Measurements from ENCODE around the gene PLA2G4C.

PLA2G4C gene

GRCh38 chr19:48000846-48001245 lies 109.8 kb downstream of the PLA2G4C start:
- TF ChIP-seq, protein P1, sequence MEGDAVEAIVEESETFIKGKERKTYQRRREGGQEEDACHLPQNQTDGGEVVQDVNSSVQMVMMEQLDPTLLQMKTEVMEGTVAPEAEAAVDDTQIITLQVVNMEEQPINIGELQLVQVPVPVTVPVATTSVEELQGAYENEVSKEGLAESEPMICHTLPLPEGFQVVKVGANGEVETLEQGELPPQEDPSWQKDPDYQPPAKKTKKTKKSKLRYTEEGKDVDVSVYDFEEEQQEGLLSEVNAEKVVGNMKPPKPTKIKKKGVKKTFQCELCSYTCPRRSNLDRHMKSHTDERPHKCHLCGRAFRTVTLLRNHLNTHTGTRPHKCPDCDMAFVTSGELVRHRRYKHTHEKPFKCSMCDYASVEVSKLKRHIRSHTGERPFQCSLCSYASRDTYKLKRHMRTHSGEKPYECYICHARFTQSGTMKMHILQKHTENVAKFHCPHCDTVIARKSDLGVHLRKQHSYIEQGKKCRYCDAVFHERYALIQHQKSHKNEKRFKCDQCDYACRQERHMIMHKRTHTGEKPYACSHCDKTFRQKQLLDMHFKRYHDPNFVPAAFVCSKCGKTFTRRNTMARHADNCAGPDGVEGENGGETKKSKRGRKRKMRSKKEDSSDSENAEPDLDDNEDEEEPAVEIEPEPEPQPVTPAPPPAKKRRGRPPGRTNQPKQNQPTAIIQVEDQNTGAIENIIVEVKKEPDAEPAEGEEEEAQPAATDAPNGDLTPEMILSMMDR (IDR thresholded peaks at IDR 0.05; ENCODE audit: insufficient read depth, low read length, poor library complexity, severe bottlenecking), result no peak
- no peak for TF ChIP-seq EZH2phosphoT487 (conservative IDR thresholded peaks at IDR 0.05; ENCODE audit: low read length)
- no peaks in the 10 kb centered on the region for H3F3A ChIP-seq (ENCODE audit: insufficient read depth)
- H3K79me2 ChIP-seq (ENCODE audit: insufficient read depth, low read length), result no peaks in the 10 kb centered on the region
- H3K27ac ChIP-seq (ENCODE audit: low read depth, low read length), result no peak overlapping the region
- H2AFZ ChIP-seq (ENCODE audit: low read depth, low read length, severe bottlenecking), result no peak overlapping the region
- no peaks in the 10 kb centered on the region for H3K27me3 ChIP-seq (ENCODE audit: low read length)
- H3K9ac ChIP-seq (ENCODE audit: low read length), result no peak overlapping the region
- H3K9me2 ChIP-seq (replicated peaks; ENCODE audit: insufficient read depth, low read length), result no peaks in the 10 kb centered on the region
- no peaks in the 10 kb centered on the region for H4K20me1 ChIP-seq (ENCODE audit: low read depth, low read length)
- H3K4me2 ChIP-seq (ENCODE audit: low read depth, low read length, poor library complexity, severe bottlenecking), result no peak overlapping the region
- no peaks in the 10 kb centered on the region for H3K9me3 ChIP-seq (ENCODE audit: insufficient read depth, low read length)
- H3K4me3 ChIP-seq (ENCODE audit: insufficient read depth, low read length, poor library complexity, severe bottlenecking), result no peak overlapping the region
- no peaks in the 10 kb centered on the region for H3K36me3 ChIP-seq (ENCODE audit: low read length)

- H3K27me3 ChIP-seq (ENCODE audit: low read length), result no peaks in the 10 kb centered on the region
- no peak overlapping the region for H2AFZ ChIP-seq (ENCODE audit: low read depth, low read length, severe bottlenecking)
- H3K9ac ChIP-seq (ENCODE audit: low read length), result no peak overlapping the region
- H4K20me1 ChIP-seq (ENCODE audit: low read depth, low read length), result no peaks in the 10 kb centered on the region
- H3F3A ChIP-seq (ENCODE audit: insufficient read depth), result no peaks in the 10 kb centered on the region
- H3K36me3 ChIP-seq (ENCODE audit: low read length), result no peaks in the 10 kb centered on the region
- no peak overlapping the region for H3K4me3 ChIP-seq (ENCODE audit: insufficient read depth, low read length, poor library complexity, severe bottlenecking)
- no peaks in the 10 kb centered on the region for H3K9me3 ChIP-seq (ENCODE audit: insufficient read depth, low read length)
- H3K4me2 ChIP-seq (ENCODE audit: low read depth, low read length, poor library complexity, severe bottlenecking), result no peak overlapping the region
- H3K27ac ChIP-seq (ENCODE audit: low read depth, low read length), result no peak overlapping the region
- no peaks in the 10 kb centered on the region for H3K79me2 ChIP-seq (ENCODE audit: insufficient read depth, low read length)
- TF ChIP-seq, protein P1 (IDR thresholded peaks at IDR 0.05; ENCODE audit: insufficient read depth, low read length, poor library complexity, severe bottlenecking), result no peak
- no peak for TF ChIP-seq EZH2phosphoT487 (conservative IDR thresholded peaks at IDR 0.05; ENCODE audit: low read length)
- H3K9me2 ChIP-seq (replicated peaks; ENCODE audit: insufficient read depth, low read length), result no peaks in the 10 kb centered on the region
These were observed 111.8 kb downstream of the PLA2G4C start for GRCh38 chr19:47998800-47999199.
